ENCODE data around the gene BTC.

The BTC gene

DNA sequence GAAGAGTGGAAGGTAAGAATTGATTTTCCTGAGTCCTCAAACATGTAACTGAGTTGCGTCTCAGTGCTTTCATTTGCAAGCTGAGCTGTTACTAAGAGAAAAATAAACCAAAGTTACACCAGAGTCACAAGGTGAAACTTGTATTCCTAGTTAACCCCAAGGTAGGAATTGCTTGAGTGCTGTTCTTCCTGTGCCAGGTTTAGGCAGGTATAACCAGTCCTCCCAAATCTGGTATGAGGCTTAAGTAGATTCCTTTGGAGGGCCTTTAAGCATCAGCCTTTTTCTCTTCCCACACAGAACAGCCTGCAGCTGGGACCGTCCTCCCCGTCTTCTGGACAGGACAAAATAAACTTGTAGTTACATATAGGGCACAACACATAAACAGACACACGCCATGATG, 2.3 kb upstream of the BTC start:
- peaks cover 54% of the 10 kb centered on the region for H3K27me3 ChIP-seq
- H3K9me3 ChIP-seq = no peaks in the 10 kb centered on the region
- H3K4me3 ChIP-seq (ENCODE audit: low read depth in 1 of 2, low read length in 1 of 2) = no peak overlapping the region
- H3K27ac ChIP-seq = no peak overlapping the region
- H3K4me1 ChIP-seq (ENCODE audit: control insufficient read depth in 1 of 2, insufficient read depth in 1 of 2, low read depth in 1 of 2, low read length in 1 of 2) = peaks cover 0 to 9% of the 10 kb centered on the region in 2 experiments
- H3K36me3 ChIP-seq = no peaks in the 10 kb centered on the region
- TF ChIP-seq, protein P1, sequence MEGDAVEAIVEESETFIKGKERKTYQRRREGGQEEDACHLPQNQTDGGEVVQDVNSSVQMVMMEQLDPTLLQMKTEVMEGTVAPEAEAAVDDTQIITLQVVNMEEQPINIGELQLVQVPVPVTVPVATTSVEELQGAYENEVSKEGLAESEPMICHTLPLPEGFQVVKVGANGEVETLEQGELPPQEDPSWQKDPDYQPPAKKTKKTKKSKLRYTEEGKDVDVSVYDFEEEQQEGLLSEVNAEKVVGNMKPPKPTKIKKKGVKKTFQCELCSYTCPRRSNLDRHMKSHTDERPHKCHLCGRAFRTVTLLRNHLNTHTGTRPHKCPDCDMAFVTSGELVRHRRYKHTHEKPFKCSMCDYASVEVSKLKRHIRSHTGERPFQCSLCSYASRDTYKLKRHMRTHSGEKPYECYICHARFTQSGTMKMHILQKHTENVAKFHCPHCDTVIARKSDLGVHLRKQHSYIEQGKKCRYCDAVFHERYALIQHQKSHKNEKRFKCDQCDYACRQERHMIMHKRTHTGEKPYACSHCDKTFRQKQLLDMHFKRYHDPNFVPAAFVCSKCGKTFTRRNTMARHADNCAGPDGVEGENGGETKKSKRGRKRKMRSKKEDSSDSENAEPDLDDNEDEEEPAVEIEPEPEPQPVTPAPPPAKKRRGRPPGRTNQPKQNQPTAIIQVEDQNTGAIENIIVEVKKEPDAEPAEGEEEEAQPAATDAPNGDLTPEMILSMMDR (IDR thresholded peaks at IDR 0.05) = no peak

DNA sequence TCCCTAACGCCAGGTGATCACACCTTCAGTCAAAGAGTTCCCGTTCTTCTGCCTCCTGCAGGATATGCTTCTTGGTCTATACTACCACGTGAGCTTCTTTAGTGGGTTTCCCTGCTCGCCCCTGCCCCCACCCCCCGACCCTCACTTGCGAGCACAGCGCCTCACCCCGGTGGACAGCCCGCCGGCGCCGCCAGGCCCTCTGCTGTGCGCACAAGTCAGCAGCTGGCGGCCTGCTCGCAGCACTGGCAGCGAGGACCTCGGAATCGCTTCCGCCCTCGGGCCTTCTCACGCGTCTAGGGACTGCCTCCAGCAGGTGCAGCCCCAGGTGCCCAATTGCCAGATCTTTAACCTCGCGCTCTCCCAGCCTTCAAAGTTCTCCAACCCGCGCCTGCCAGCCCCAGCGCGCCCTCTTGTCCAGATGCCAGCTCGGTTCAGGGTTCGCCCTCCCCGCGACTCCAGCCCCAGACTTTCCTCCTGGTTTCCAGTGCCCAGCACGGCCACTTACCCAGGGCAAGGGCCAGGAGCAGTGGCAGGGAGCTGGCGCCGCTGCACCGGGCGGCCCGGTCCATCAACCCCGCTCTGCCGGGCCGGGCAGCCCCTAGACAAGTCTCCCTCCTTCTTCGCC, 454 bp downstream of the BTC start:
- H3K9me3 ChIP-seq = no peaks in the 10 kb centered on the region
- peaks cover 63% of the 10 kb centered on the region for H3K27me3 ChIP-seq
- H3K36me3 ChIP-seq = no peaks in the 10 kb centered on the region
- no peak overlapping the region for H3K4me3 ChIP-seq (ENCODE audit: low read depth in 1 of 2, low read length in 1 of 2)
- H3K4me1 ChIP-seq (ENCODE audit: control insufficient read depth in 1 of 2, insufficient read depth in 1 of 2, low read depth in 1 of 2, low read length in 1 of 2) = peaks cover 0 to 9% of the 10 kb centered on the region in 2 experiments
- TF ChIP-seq, protein P1 (IDR thresholded peaks at IDR 0.05) = no peak
- no peak overlapping the region for H3K27ac ChIP-seq

DNA sequence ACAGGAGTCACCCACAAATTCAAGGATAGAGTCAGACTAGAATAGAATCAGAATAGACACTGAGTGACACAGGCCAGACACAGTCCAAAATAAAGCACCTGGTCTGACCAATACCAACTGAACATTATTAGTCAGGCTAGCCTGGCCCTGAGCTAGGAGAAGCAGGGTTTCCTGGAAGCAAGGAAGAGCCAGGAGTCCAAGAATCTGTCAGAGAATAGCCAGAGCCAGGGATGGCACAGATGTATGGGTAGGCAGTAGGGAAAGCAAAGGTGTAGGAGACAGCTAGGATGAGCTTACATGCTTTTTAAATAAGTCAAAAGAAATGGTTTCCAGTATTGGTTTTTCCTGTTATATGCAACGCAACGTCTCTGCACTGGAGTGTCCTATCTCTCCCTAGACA, 3.7 kb downstream of the BTC start:
- H3K4me1 ChIP-seq (ENCODE audit: control insufficient read depth in 1 of 2, insufficient read depth in 1 of 2, low read depth in 1 of 2, low read length in 1 of 2) = peaks cover 0 to 9% of the 10 kb centered on the region in 2 experiments

DNA sequence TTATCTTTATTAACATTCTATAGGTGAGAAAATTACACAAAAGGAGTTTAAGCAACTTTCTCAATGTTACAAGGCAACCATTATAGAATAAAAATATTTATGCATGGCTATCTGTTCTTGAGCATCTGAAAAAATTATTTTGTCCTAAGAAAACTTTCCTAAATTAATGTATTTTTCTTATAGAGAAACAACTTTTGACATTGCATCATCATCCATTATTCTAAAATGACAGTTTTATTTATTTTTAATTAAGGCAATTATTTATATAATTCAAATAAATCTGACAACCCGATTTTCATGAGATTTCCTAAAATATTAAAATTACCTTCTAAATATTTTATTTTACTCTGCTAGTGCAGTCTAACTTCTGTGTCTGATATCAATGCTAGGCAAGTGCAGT, 4.8 kb downstream of the BTC start:
- no peaks in the 10 kb centered on the region for H3K9me3 ChIP-seq
- H3K27ac ChIP-seq = no peak overlapping the region
- TF ChIP-seq, protein P1 (IDR thresholded peaks at IDR 0.05) = no peak
- H3K36me3 ChIP-seq = no peaks in the 10 kb centered on the region
- peaks cover 38% of the 10 kb centered on the region for H3K27me3 ChIP-seq
- H3K4me3 ChIP-seq (ENCODE audit: low read depth in 1 of 2, low read length in 1 of 2) = no peak overlapping the region
- H3K4me1 ChIP-seq (ENCODE audit: control insufficient read depth in 1 of 2, insufficient read depth in 1 of 2, low read depth in 1 of 2, low read length in 1 of 2) = peaks cover 0 to 9% of the 10 kb centered on the region in 2 experiments

More for the DNA sequence above, 3.7 kb downstream of the BTC start:
- no peak overlapping the region for H3K4me3 ChIP-seq (ENCODE audit: low read depth in 1 of 2, low read length in 1 of 2)
- H3K27me3 ChIP-seq = peaks cover 49% of the 10 kb centered on the region
- TF ChIP-seq, protein P1 (IDR thresholded peaks at IDR 0.05) = no peak
- no peaks in the 10 kb centered on the region for H3K9me3 ChIP-seq
- no peak overlapping the region for H3K27ac ChIP-seq
- no peaks in the 10 kb centered on the region for H3K36me3 ChIP-seq

DNA sequence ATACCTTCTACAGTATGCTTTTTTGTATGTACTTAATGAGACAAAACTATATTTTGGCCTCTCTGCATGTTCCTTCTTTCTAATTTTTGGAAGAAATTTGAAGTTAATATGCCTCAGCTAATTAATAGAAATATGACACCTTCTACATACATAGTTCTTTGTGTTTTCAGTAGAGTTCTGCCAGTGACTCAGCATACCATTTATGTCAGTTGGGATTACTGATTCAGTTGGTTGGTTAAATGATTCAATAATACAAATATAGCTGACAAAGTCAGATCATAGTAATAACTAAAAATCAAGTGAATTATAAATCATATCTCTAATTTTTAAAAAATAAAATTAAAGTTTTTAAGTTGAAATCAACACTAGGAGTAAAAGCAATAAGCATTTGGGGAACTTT, 16.8 kb downstream of the BTC start:
- Histone ChIP-seq H3K4me3 (ENCODE audit: low read depth in 1 of 2, low read length in 1 of 2) (no peak overlapping the region), H3K4me1 (ENCODE audit: control insufficient read depth in 1 of 2, insufficient read depth in 1 of 2, low read depth in 1 of 2, low read length in 1 of 2) (no peaks in the 10 kb centered on the region), H3K9me3 (no peaks in the 10 kb centered on the region), H3K36me3 (no peaks in the 10 kb centered on the region), H3K27ac (no peak overlapping the region), H3K27me3 (no peaks in the 10 kb centered on the region)
- TF ChIP-seq, protein P1 (IDR thresholded peaks at IDR 0.05) = no peak
